Activated T-helper 2 cell treated with anti-CD3 and anti-CD28 coated beads, Interferon-gamma antibody, Interleukin-2, Interleukin-4, amounts not matched to agents 10 μg/mL and 5 μg/mL and 100 μg/mL, durations not matched to agents 14 hours and 24 hours and 36 hours (primary cell): ENCODE data around the gene NTHL1. TPM values are rescaled to one million over a fixed set of nuclear protein-coding genes. Genes with fewer than 3 reads are reported as not detected.
"Not testable (repeated sequence)": the region's sequence is repeated elsewhere in the genome, so short reads cannot be mapped to it uniquely, and the experiment has no call there.

Experiments
- DNase-seq: peaks from one replicate; pipeline ENCODE4 v3.0.0; 2021; ENCODE audit warnings: low spot score
- H3K27ac Mint-ChIP-seq: one replicate; pipeline ENCODE4 v1.8.0; 2021; ENCODE audit warnings: mixed read lengths
- H3K27me3 Mint-ChIP-seq: one replicate; pipeline ENCODE4 v1.8.0; 2021; ENCODE audit warnings: low read depth, mixed read lengths
- H3K36me3 Mint-ChIP-seq: one replicate; pipeline ENCODE4 v1.8.0; 2021; ENCODE audit warnings: low read depth, mixed read lengths
- H3K4me1 Mint-ChIP-seq: one replicate; pipeline ENCODE4 v1.8.0; 2021; ENCODE audit warnings: low read depth, mixed read lengths
- H3K4me3 Mint-ChIP-seq: one replicate; pipeline ENCODE4 v1.8.0; 2021; ENCODE audit warnings: low read depth, mild to moderate bottlenecking, moderate library complexity, mixed read lengths
- H3K9me3 Mint-ChIP-seq: one replicate; pipeline ENCODE4 v1.8.0; 2021; ENCODE audit warnings: mixed read lengths
- intact Hi-C: fragments of 100-400 bp; cut with micrococcal nuclease; formaldehyde crosslinking; loops from one replicate; pipeline ENCODE4 v1.15.1; 2023
- total RNA-seq: library from RNA; stranded (reverse); gene quantifications from 2 replicates; pipeline ENCODE4 v1.2.3, GENCODE V29; 2022

NTHL1 gene
- total RNA-seq, 1 donor from 2014 or later, result 43.5 TPM

DNA sequence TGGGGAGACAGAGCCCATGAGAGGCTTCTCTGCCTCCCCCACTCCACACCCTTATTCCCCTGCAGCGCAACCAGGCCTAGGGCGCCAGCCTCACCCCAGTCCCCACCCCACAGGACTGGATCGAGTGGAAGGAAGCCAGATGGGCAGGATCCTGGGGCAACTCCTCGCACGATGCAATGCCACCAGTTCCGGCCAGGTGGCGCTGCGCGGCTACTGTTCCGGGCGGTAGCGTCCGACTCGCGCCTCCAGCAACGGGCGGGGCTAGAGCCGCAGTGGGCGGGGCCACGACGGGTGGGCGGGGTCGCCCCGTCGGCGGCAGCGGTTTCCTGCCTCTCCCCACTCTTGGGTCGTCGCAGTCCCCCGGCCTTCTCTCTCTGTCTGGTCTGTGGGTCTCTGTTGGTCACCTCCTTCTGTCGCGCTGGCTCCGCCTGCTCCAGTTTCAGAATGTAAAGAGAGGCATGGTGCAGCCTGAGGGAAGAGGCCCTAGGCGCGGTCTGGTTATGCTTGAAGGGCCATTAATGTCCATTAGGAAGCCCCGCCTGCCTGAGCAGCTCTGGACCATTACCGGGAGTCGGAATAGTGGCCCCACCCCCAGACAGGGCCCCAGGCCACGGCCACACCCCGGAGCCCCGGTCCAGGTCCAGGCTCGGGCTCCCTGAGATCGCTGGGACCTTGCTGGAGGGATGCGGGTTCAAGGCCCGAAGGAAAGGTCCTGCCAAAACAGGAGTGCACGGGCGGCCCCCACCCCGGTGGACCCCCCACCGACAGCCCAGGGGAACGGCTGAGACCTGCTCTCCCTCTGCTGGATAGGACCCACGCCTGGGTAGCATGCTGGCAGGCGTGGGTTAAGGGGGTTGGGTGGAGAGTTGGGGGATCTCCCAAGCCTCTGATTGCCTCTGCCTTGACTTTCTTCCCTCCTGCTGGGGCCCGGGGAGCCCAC lies 24.3 kb downstream of the NTHL1 start:
- peaks cover 42% of the 10 kb centered on the region for H3K27me3 Mint-ChIP-seq
- intact Hi-C loops, result loop anchor here (1.0 to 10.0 kb wide), 3 partner anchors 132 to 319 kb away; partner anchors contain the start of genes ABCA3, ECI1 and TRAF7
- peaks cover 16% of the 10 kb centered on the region for H3K4me1 Mint-ChIP-seq
- H3K9me3 Mint-ChIP-seq, result no peaks in the 10 kb centered on the region
- H3K36me3 Mint-ChIP-seq, result no peaks in the 10 kb centered on the region
- DNase-seq, result peak; percentile 90
- H3K4me3 Mint-ChIP-seq, result peak overlapping the region; percentile 73
- H3K27ac Mint-ChIP-seq, result peak overlapping the region; percentile 28

DNA sequence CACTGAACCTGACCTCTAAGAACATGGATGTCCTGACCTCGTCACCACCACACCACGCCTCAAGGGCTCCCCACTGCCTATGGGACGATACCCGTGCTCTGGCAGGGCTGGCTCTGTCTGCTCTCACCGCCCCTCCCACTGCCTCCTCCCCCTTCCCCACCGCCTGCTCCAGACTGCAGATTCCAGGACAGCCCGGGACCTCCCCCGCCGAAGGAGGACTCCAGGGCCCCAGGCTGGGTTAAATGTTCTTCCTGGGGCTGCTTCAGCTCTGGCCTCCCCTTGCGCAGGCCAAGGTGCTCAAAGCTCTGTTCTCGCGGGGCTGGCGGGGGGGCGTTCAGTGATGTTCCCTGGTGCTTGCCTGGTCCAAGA lies 24.9 kb downstream of the NTHL1 start:
- intact Hi-C loops, result loop anchor here (1.0 to 10.0 kb wide), 3 partner anchors 133 to 320 kb away; partner anchors contain the start of genes ABCA3, ECI1 and TRAF7
- Mint-ChIP-seq H3K27ac (no peak overlapping the region), H3K9me3 (no peaks in the 10 kb centered on the region), H3K4me3 (peak overlapping the region; percentile 73), H3K27me3 (peaks cover 38% of the 10 kb centered on the region), H3K4me1 (peaks cover 16% of the 10 kb centered on the region), H3K36me3 (no peaks in the 10 kb centered on the region)
- DNase-seq, result no peak

DNA sequence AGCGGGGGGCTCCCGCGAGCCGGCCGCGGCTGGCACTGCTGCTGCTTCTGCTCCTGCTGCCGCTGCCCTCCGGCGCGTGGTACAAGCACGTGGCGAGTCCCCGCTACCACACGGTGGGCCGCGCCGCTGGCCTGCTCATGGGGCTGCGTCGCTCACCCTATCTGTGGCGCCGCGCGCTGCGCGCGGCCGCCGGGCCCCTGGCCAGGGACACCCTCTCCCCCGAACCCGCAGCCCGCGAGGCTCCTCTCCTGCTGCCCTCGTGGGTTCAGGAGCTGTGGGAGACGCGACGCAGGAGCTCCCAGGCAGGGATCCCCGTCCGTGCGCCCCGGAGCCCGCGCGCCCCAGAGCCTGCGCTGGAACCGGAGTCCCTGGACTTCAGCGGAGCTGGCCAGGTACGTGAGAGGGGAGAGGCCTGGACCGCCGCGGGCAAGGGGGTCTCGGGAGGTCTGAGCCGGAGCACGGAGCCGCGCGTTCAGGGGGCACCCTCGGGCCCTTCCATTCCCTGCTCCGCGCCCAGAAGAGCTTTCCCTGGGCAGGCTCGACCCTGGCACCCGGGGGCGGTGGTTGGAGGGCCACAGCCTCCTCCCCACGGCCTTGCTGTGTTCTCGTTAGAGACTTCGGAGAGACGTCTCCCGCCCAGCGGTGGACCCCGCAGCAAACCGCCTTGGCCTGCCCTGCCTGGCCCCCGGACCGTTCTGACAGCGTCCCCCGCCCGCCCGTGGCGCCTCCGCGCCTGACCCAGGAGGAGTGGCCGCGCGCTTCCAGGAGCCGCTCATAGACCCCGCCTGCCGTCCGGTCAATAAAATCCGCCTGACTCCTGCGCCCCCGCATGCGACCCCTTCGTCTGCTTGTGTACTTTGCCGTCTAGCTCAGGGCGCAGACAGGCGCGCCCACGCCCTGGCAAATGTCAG lies 27.5 kb downstream of the NTHL1 start:
- Mint-ChIP-seq H3K27me3 (peaks cover 28% of the 10 kb centered on the region), H3K36me3 (no peaks in the 10 kb centered on the region), H3K4me3 (peak overlapping the region; percentile 42), H3K9me3 (no peaks in the 10 kb centered on the region), H3K4me1 (peaks cover 11% of the 10 kb centered on the region), H3K27ac (no peak overlapping the region)
- intact Hi-C loops, result loop anchor here (5.0 to 10.0 kb wide), 2 partner anchors 235 to 322 kb away; partner anchors contain the start of genes ABCA3 and ECI1
- DNase-seq, result no peak

DNA sequence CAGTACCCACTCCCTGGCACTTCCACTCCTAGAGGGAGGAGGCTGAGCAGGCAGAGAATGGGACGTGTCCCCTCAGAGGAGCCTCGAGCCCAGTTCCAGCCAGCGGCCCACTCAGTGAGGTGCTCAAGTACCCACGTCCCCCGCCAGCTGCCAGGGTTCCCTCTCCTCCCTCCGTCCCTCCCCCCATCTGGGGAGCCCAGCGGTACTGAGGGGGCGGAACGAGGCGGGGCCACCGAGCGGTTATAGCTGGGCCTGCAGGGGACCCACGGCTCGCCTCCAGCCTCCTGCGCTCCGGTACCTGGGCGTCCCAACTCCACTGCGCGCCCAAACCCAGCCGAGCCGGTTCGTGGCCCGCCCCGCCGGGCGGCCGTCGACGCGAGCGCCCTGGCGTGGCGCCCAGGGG lies 28.1 kb downstream of the NTHL1 start, which contains the start of gene NPW:
Gene NPW (plus strand): TSS at position 268 of the 403 bp plus-strand sequence.
- DNase-seq, result no peak
- peak within 1 kb of the TSS; percentile 42 for H3K4me3 Mint-ChIP-seq
- H3K36me3 Mint-ChIP-seq, result no peaks in the 10 kb centered on the region
- H3K27me3 Mint-ChIP-seq, result peaks cover 26% of the 10 kb centered on the region
- H3K9me3 Mint-ChIP-seq, result no peaks in the 10 kb centered on the region
- peaks cover 11% of the 10 kb centered on the region for H3K4me1 Mint-ChIP-seq
- intact Hi-C loops, result no loop called here
- H3K27ac Mint-ChIP-seq, result no peak within 1 kb of the TSS

DNA sequence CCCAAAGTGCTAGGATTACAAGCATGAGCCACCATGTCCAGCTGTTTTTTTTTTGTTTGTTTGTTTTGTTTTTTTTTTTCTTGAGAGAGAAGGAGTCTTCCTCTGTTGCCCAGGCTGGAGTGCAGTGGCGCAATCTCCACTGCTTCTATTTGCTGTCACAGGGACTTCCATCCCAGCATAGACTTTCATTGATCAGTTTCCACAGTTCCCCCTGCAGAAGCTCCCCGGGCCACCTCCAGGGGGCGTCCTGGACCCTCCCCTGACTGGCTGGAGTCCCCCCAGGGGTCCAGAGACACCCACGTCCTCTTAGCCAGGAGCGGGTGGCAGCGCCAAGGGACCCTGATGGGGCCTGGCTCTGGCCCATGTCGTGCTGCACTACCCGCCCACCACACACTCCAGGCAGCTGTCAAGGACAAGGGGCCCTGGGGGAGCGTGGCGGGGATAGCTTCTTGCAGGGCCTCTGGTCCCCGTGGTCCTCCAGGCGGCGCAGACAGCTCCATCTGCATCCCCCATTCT lies 31.2 kb downstream of the NTHL1 start:
- no peak for DNase-seq
- intact Hi-C loops, result no loop called here
- H3K9me3 Mint-ChIP-seq, result no peaks in the 10 kb centered on the region
- H3K27me3 Mint-ChIP-seq, result peaks cover 16% of the 10 kb centered on the region
- H3K36me3 Mint-ChIP-seq, result no peaks in the 10 kb centered on the region
- H3K4me3 Mint-ChIP-seq, result no peak overlapping the region
- no peak overlapping the region for H3K27ac Mint-ChIP-seq
- peaks cover 2% of the 10 kb centered on the region for H3K4me1 Mint-ChIP-seq

DNA sequence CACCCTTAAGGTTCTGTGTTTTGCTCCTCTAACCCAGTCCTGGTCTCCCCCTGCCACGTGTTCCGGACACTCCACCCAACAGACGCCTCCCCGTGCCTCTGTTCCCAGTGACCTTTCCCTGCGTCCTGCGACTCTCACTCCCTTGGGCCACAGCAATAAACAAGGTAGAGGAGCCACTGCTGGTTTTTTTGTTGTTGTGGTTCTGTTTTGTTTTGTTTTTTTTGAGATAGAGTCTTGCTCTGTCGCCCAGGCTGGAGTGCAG lies 31.8 kb downstream of the NTHL1 start:
- no peak overlapping the region for H3K4me3 Mint-ChIP-seq
- DNase-seq, result no peak
- H3K36me3 Mint-ChIP-seq, result no peaks in the 10 kb centered on the region
- H3K27me3 Mint-ChIP-seq, result peaks cover 14% of the 10 kb centered on the region
- peaks cover 2% of the 10 kb centered on the region for H3K4me1 Mint-ChIP-seq
- intact Hi-C loops, result no loop called here
- H3K9me3 Mint-ChIP-seq, result no peaks in the 10 kb centered on the region
- H3K27ac Mint-ChIP-seq, result no peak overlapping the region

DNA sequence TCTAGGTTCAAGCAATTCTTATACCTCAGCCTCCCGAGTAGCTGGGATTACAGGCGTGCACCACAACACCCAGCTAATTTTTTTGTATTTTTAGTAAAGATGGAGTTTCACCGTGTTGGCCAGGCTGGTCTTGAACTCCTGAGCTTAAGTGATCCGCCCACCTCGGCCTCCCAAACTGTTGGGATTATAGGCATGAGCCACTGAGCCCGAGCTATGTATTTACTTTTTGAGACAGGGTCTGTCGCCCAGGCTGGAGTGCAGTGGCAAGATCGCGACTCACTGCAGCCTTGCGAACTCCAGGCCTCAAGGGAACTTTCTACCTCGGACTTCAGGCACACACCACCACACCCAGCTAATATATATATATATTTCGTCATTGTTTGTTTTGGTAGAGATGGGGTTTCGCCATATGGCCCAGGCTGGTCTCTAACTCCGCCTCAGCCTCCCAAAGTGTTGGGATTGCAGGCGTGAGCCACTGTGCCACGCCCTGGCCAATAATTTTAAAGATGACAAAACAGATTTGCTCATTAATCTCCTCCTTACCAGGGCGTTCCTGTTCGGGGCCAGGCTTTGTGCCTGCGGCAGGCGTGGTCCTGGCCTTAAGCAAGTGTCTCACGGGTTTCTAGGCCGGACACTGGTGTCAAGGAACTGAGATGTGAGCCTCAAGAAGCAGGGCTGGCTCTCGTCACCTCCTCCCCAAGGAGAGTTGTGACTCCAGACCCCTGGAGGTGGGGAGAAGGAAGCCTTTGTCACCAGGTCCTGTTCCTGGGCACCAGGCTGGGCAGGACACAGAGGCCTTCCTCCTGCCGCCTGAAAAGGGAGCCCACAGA lies 32.3 kb downstream of the NTHL1 start:
- Mint-ChIP-seq H3K27me3 (peaks cover 11% of the 10 kb centered on the region), H3K36me3 (peaks cover under 1% of the 10 kb centered on the region), H3K27ac (no peak overlapping the region), H3K4me3 (no peak overlapping the region), H3K9me3 (no peaks in the 10 kb centered on the region), H3K4me1 (peaks cover under 1% of the 10 kb centered on the region)
- intact Hi-C loops, result no loop called here
- DNase-seq, result no peak

DNA sequence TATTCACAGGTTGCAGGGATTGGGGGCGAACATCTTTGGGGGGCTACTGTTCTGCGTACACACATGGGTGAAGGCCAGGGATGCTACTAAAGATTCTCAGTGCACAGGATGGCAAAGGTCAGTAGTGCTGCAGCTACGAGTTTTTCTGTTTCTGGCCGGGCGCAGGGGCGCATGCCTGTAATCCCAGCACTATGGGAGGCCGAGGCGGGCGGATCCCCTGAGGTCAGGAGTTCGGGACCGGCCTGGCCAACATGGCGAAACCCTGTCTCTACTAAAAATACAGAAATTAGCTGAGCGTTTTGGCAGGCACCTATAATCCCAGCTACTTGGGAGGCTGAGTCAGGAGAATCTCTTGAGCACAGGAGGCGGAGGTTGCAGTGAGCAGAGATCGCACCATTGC lies 34.1 kb downstream of the NTHL1 start:
- intact Hi-C loops, result no loop called here
- Mint-ChIP-seq H3K9me3 (no peaks in the 10 kb centered on the region), H3K27ac (no peak overlapping the region), H3K36me3 (peaks cover 7% of the 10 kb centered on the region), H3K4me3 (no peak overlapping the region), H3K4me1 (peaks cover 7% of the 10 kb centered on the region), H3K27me3 (peaks cover 3% of the 10 kb centered on the region)
- DNase-seq, result no peak

DNA sequence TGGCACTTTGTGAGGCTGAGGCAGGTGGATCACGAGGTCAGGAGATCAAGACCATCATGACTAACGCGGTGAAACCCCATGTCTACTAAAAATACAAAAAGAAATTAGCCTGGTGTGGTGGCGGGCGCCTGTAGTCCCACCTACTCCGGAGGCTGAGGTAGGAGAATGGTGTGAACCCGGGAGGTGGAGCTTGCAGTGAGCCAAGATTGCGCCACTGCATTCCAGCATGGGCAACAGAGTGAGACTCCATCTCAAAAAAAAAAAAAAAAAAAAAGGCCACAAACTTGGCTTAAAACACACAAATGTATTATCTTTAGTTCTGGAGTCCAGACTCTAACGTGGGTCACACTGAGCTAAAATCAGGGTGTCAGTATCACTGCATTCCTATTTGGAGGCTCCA lies 35.9 kb downstream of the NTHL1 start:
- intact Hi-C loops, result not testable (repeated sequence)
- H3K4me1 Mint-ChIP-seq, result peaks cover 20% of the 10 kb centered on the region
- H3K36me3 Mint-ChIP-seq, result peaks cover 23% of the 10 kb centered on the region

DNA sequence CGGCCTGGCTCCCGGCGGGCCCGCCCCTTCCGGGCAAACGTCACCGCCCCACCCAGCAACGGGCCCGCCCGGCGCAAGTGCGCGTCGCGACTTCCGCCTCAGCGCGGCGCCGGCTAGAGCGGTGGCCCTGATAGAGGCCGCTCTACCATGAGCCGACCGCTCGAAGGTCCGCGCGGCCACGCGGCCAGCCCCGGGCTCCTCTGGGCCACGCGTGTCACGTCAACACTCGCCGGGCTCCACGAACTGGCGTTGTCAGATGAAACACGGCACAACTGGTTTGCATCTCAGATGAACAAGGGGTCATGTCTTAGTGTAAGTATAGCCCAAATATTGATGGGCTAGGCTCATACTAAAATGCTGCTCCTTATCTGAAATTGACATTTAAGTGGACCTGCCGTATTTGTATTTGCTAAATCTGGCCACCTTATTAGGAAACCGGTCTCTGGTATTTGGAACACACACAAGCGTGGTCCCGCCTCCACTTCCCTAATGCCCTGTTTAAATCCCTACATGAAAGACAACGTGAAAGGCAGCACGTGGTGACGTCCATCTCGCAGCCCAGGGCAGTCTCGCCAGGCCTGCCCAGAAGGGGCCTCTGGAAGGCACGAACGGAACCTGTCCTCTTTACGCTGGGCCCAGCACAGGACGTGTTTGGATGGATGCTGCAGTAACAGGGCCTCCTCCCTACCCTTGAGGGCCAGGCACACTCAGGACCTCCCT lies 37.7 kb downstream of the NTHL1 start, which contains the start of gene ZNF598:
Gene ZNF598 (minus strand): TSS at position 31 of the 720 bp plus-strand sequence.
- H3K27ac Mint-ChIP-seq, result peak within 1 kb of the TSS; percentile 92
- H3K9me3 Mint-ChIP-seq, result no peaks in the 10 kb centered on the region
- H3K36me3 Mint-ChIP-seq, result peaks cover 33% of the 10 kb centered on the region
- peaks cover 22% of the 10 kb centered on the region for H3K4me1 Mint-ChIP-seq
- no peaks in the 10 kb centered on the region for H3K27me3 Mint-ChIP-seq
- DNase-seq, result peak; percentile 74
- peak within 1 kb of the TSS; percentile 97 for H3K4me3 Mint-ChIP-seq
- intact Hi-C loops, result loop anchor here (1.0 to 5.0 kb wide), 2 partner anchors 18 to 37 kb away; partner anchors contain the start of genes NTHL1 and TSC2

More for the DNA sequence above, 35.9 kb downstream of the NTHL1 start:
- not testable (repeated sequence) for DNase-seq, H3K27me3 Mint-ChIP-seq, H3K9me3 Mint-ChIP-seq, H3K27ac Mint-ChIP-seq, H3K4me3 Mint-ChIP-seq

DNA sequence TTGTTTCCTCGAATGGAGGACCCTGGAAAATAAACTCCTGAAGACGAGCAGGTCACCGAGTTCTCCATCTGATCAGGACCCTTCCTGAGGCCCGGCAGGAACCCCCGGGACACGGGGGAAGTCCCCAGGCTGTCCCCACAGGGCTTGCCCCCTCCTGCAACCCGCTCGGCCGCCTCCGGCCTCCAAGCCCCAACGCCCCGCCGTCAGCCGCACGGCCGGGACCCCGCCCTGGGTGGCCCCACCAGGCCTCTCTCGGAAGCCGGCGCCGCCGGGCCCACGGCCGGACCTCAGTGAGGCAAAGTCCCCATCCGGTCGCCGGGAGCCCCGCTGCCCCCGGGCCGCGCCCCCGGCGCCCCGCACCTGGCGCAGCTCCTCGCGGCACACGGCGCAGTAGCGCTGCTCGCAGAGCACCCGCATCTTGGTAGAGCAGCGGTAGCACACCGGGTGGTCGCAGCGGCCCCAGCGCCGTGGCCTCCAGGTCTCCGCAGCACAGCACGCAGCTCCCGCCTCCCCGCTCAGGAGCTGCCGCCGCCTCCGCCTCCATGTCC lies 38.4 kb downstream of the NTHL1 start:
- DNase-seq, result no peak
- H3K36me3 Mint-ChIP-seq, result peaks cover 33% of the 10 kb centered on the region
- no peaks in the 10 kb centered on the region for H3K27me3 Mint-ChIP-seq
- peaks cover 22% of the 10 kb centered on the region for H3K4me1 Mint-ChIP-seq
- no peaks in the 10 kb centered on the region for H3K9me3 Mint-ChIP-seq
- H3K4me3 Mint-ChIP-seq, result peak overlapping the region; percentile 86
- intact Hi-C loops, result loop anchor here (1.0 to 5.0 kb wide), 2 partner anchors 17 to 38 kb away; partner anchors contain the start of genes NTHL1 and TSC2
- peak overlapping the region; percentile 78 for H3K27ac Mint-ChIP-seq
